HepG2 (cell line): ENCODE results near the gene HCAR1. TPM values are rescaled to one million over a fixed set of nuclear protein-coding genes. Genes with fewer than 3 reads are reported as not detected.

ENCODE experiments used
- BRCA1 ChIP-seq: sonication (generic); formaldehyde crosslinking; IDR thresholded peaks from 2 replicates; pipeline ENCODE4 v1.4.0; 2020; ENCODE audit warnings: missing genetic modification reagents
- IRX3 ChIP-seq: sonication (generic); formaldehyde crosslinking; IDR thresholded peaks from 2 replicates; pipeline ENCODE4 v1.8.1; 2023; ENCODE audit warnings: mild to moderate bottlenecking, low read depth, missing genetic modification reagents, borderline replicate concordance
- JARID2 ChIP-seq: sonication (generic); formaldehyde crosslinking; IDR thresholded peaks from 2 replicates; pipeline ENCODE4 v1.8.1; 2023; ENCODE audit warnings: missing genetic modification reagents, inconsistent platforms; ENCODE audit not compliant: insufficient replicate concordance
- NCOA5 ChIP-seq: sonication (generic); formaldehyde crosslinking; IDR thresholded peaks from 2 replicates; pipeline ENCODE4 v1.4.0; 2020; ENCODE audit warnings: missing genetic modification reagents
- ZFP36L2 ChIP-seq: sonication (generic); formaldehyde crosslinking; IDR thresholded peaks from 2 replicates; pipeline ENCODE4 v1.4.0; 2020; ENCODE audit warnings: missing genetic modification reagents
- ZNF138 ChIP-seq: sonication (generic); formaldehyde crosslinking; IDR thresholded peaks from 2 replicates; pipeline ENCODE4 v1.5.0; 2020; ENCODE audit warnings: mild to moderate bottlenecking, low read depth, missing genetic modification reagents
- ZNF563 ChIP-seq: sonication (generic); formaldehyde crosslinking; IDR thresholded peaks from 2 replicates; pipeline ENCODE4 v1.8.0; 2022; ENCODE audit warnings: mild to moderate bottlenecking, moderate library complexity, missing genetic modification reagents
- ZNF703 ChIP-seq: sonication (generic); formaldehyde crosslinking; IDR thresholded peaks from 2 replicates; pipeline ENCODE4 v1.5.1; 2020; ENCODE audit warnings: missing genetic modification reagents, mild to moderate bottlenecking, moderate library complexity, borderline replicate concordance
- ZNF720 ChIP-seq: sonication (generic); formaldehyde crosslinking; IDR thresholded peaks from 2 replicates; pipeline ENCODE4 v1.4.0; 2020; ENCODE audit warnings: missing genetic modification reagents
- ZNF891 ChIP-seq: sonication (generic); formaldehyde crosslinking; IDR thresholded peaks from 2 replicates; pipeline ENCODE4 v1.5.0; 2020; ENCODE audit warnings: mild to moderate bottlenecking, missing genetic modification reagents
- ZZZ3 ChIP-seq: sonication (generic); formaldehyde crosslinking; IDR thresholded peaks from 2 replicates; pipeline ENCODE4 v1.4.0; 2020; ENCODE audit warnings: missing genetic modification reagents, mild to moderate bottlenecking, borderline replicate concordance
- polyA plus RNA-seq, 8 experiments: library from polyadenylated mRNA; depleted of rRNA in 3 of 8; stranded (reverse) in 7 of 8; unstranded in 1 of 8; fragments of >200 nt; fragmentation: Illumina TruSeq in 4 of 8; extraction: Trizol in 4 of 8; gene quantifications; 2 replicates each; pipeline versions ENCODE4 v1.2.1 to v1.2.3, GENCODE V29; 2011 to 2016; ENCODE audit warnings: low read depth in 4 of 8, missing spikeins in 1 of 8, mixed read lengths in 1 of 8; ENCODE audit not compliant: insufficient read depth in 1 of 8
- total RNA-seq, 5 experiments: library from RNA; depleted of rRNA; stranded (reverse); fragments of >200 nt; fragmentation: Illumina TruSeq; extraction: Trizol; gene quantifications; 2 replicates each; pipeline ENCODE4 v1.2.3, GENCODE V29; 2016; ENCODE audit warnings: low read depth in 1 of 5
- TF ChIP-seq, protein P1 (sequence below): sonication (generic); formaldehyde crosslinking; IDR thresholded peaks from 2 replicates; pipeline ENCODE4 v1.5.0; 2020; ENCODE audit warnings: mild to moderate bottlenecking, missing genetic modification reagents
- TF ChIP-seq, protein P2 (sequence below): sonication (generic); formaldehyde crosslinking; IDR thresholded peaks from 2 replicates; pipeline ENCODE4 v1.8.0; 2022; ENCODE audit warnings: low read depth, missing genetic modification reagents
- TF ChIP-seq, protein P3 (sequence below): sonication (generic); formaldehyde crosslinking; IDR thresholded peaks from 2 replicates; pipeline ENCODE4 v1.8.1; 2023; ENCODE audit warnings: missing genetic modification reagents, inconsistent platforms, borderline replicate concordance
- TF ChIP-seq, protein P4 (sequence below): sonication (generic); formaldehyde crosslinking; IDR thresholded peaks from 2 replicates; pipeline ENCODE4 v1.5.1; 2020; ENCODE audit warnings: mild to moderate bottlenecking, missing genetic modification reagents, moderate library complexity
- TF ChIP-seq, protein P5 (sequence below): sonication (generic); formaldehyde crosslinking; conservative IDR thresholded peaks from 2 replicates; pipeline ENCODE4 v1.8.0; 2022; ENCODE audit warnings: low read depth, missing genetic modification reagents

HCAR1 gene
- total and polyA plus RNA-seq, 2 of the 13 experiments (the other 11 are each of a cell fraction or from before 2014, with no cell fraction given), result 0.53 to 4.4 TPM

DNA sequence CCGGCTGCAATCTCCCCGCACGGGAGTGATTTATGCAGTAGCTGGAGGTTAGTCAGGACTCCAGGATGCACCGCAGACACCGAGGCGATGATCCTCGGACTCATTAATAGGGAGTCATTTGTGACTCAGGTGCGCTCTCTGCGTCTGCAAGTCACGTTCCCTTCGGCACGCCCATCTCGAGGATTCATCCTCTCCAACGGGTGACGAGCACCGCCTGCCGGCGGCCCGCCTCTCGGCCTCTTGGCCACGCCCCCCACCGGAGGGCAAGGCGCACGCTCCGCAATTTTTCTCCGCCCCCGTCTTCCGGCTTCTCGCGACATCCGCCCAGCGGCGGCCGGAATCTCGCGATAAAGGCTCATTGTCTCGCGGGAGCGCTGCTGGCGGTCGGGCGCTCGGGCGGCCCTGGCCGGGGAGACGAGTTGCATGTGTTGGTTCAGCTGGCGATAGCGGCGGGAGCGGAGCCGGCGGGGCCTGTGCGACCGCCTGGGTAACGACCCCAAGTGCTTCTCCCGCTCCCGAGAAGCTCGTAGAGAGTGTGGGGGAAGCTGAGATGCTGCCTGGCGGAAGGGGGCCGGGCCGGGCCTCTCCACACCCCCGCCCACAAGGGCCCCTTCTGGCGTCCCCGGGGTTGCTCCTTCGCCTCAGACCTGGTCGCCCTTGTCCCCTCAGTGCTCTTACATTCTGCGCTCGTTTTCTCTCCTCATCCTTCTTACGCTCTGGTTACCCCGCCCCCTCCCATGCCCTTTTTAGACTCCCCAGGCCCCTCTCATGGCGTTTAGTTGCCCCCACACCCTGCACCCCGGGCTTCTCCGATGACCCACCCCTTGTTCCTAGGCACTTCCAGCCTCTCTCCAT lies 22.0 kb upstream of the HCAR1 start, which contains the start of gene DENR (continued):
- TF ChIP-seq, protein P1, sequence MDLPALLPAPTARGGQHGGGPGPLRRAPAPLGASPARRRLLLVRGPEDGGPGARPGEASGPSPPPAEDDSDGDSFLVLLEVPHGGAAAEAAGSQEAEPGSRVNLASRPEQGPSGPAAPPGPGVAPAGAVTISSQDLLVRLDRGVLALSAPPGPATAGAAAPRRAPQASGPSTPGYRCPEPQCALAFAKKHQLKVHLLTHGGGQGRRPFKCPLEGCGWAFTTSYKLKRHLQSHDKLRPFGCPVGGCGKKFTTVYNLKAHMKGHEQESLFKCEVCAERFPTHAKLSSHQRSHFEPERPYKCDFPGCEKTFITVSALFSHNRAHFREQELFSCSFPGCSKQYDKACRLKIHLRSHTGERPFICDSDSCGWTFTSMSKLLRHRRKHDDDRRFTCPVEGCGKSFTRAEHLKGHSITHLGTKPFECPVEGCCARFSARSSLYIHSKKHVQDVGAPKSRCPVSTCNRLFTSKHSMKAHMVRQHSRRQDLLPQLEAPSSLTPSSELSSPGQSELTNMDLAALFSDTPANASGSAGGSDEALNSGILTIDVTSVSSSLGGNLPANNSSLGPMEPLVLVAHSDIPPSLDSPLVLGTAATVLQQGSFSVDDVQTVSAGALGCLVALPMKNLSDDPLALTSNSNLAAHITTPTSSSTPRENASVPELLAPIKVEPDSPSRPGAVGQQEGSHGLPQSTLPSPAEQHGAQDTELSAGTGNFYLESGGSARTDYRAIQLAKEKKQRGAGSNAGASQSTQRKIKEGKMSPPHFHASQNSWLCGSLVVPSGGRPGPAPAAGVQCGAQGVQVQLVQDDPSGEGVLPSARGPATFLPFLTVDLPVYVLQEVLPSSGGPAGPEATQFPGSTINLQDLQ (CRISPR knock-in tag), result no peak
- TF ChIP-seq, protein P2, sequence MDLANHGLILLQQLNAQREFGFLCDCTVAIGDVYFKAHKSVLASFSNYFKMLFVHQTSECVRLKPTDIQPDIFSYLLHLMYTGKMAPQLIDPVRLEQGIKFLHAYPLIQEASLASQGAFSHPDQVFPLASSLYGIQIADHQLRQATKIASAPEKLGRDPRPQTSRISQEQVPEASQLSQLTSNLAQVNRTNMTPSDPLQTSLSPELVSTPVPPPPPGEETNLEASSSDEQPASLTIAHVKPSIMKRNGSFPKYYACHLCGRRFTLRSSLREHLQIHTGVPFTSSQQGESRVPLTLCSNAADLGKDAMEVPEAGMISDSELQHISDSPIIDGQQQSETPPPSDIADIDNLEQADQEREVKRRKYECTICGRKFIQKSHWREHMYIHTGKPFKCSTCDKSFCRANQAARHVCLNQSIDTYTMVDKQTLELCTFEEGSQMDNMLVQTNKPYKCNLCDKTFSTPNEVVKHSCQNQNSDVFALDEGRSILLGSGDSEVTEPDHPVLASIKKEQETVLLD, result peak; percentile 55; the same call in 1 of the 2 replicates
- peak; percentile 93 for TF ChIP-seq ZNF563 (CRISPR knock-in tag)
- no peak for TF ChIP-seq ZFP36L2
- TF ChIP-seq, protein P3, sequence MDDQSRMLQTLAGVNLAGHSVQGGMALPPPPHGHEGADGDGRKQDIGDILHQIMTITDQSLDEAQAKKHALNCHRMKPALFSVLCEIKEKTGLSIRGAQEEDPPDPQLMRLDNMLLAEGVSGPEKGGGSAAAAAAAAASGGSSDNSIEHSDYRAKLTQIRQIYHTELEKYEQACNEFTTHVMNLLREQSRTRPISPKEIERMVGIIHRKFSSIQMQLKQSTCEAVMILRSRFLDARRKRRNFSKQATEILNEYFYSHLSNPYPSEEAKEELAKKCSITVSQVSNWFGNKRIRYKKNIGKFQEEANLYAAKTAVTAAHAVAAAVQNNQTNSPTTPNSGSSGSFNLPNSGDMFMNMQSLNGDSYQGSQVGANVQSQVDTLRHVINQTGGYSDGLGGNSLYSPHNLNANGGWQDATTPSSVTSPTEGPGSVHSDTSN, result 0 out of 2 replicates have a peak, but pooled peaks have one; percentile 47
- peak; percentile 81; the same call in 1 of the 2 replicates for TF ChIP-seq ZZZ3 (CRISPR knock-in tag)
- no peak for TF ChIP-seq NCOA5
- TF ChIP-seq ZNF703, result no peak
- peak; percentile 27; the same call in 1 of the 2 replicates for TF ChIP-seq BRCA1 (CRISPR knock-in tag)
- no peak for TF ChIP-seq ZNF720 (CRISPR knock-in tag)
- peak; percentile 84 for TF ChIP-seq JARID2 (CRISPR knock-in tag)
- TF ChIP-seq IRX3 (CRISPR knock-in tag), result no peak
- peak; percentile 78; the same call in 1 of the 2 replicates for TF ChIP-seq ZNF891 (CRISPR knock-in tag)
- no peak for TF ChIP-seq ZNF138
- TF ChIP-seq, protein P4, sequence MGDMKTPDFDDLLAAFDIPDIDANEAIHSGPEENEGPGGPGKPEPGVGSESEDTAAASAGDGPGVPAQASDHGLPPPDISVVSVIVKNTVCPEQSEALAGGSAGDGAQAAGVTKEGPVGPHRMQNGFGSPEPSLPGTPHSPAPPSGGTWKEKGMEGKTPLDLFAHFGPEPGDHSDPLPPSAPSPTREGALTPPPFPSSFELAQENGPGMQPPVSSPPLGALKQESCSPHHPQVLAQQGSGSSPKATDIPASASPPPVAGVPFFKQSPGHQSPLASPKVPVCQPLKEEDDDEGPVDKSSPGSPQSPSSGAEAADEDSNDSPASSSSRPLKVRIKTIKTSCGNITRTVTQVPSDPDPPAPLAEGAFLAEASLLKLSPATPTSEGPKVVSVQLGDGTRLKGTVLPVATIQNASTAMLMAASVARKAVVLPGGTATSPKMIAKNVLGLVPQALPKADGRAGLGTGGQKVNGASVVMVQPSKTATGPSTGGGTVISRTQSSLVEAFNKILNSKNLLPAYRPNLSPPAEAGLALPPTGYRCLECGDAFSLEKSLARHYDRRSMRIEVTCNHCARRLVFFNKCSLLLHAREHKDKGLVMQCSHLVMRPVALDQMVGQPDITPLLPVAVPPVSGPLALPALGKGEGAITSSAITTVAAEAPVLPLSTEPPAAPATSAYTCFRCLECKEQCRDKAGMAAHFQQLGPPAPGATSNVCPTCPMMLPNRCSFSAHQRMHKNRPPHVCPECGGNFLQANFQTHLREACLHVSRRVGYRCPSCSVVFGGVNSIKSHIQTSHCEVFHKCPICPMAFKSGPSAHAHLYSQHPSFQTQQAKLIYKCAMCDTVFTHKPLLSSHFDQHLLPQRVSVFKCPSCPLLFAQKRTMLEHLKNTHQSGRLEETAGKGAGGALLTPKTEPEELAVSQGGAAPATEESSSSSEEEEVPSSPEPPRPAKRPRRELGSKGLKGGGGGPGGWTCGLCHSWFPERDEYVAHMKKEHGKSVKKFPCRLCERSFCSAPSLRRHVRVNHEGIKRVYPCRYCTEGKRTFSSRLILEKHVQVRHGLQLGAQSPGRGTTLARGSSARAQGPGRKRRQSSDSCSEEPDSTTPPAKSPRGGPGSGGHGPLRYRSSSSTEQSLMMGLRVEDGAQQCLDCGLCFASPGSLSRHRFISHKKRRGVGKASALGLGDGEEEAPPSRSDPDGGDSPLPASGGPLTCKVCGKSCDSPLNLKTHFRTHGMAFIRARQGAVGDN (CRISPR knock-in tag), result peak; percentile 91
- TF ChIP-seq, protein P5, sequence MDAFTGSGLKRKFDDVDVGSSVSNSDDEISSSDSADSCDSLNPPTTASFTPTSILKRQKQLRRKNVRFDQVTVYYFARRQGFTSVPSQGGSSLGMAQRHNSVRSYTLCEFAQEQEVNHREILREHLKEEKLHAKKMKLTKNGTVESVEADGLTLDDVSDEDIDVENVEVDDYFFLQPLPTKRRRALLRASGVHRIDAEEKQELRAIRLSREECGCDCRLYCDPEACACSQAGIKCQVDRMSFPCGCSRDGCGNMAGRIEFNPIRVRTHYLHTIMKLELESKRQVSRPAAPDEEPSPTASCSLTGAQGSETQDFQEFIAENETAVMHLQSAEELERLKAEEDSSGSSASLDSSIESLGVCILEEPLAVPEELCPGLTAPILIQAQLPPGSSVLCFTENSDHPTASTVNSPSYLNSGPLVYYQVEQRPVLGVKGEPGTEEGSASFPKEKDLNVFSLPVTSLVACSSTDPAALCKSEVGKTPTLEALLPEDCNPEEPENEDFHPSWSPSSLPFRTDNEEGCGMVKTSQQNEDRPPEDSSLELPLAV (CRISPR knock-in tag), result no peak
